ENCODE results near the gene URAD. TPM values are rescaled to one million over a fixed set of nuclear protein-coding genes. Genes with fewer than 3 reads are reported as not detected.
A peak's percentile ranks its signal among the peaks of the same experiment; 100 is the strongest.
"Not testable (repeated sequence)": the region's sequence is repeated elsewhere in the genome, so short reads cannot be mapped to it uniquely, and the experiment has no call there.

The URAD gene
- total RNA-seq (2014; rRNA removed; shearing (Covaris generic)): not detected in 2 replicates

GRCh38 chr13:27988520-27988919 lies at the start of gene URAD:
URAD (minus strand) TSS chr13:27988693; CDS start chr13:27988637, 56 bp downstream.
- DNase-seq (ENCODE audit: low read depth): no peak

- peak; percentile 43 for DNase-seq (ENCODE audit: low read depth)
These were observed 48.9 kb upstream of the URAD start for GRCh38 chr13:28037399-28037798.

GRCh38 chr13:28035146-28035782 lies 46.8 kb upstream of the URAD start:
- DNase-seq (ENCODE audit: low read depth): no peak

GRCh38 chr13:28033894-28034655 lies 45.6 kb upstream of the URAD start:
- no peak for DNase-seq (ENCODE audit: low read depth)

- DNase-seq (ENCODE audit: low read depth): not testable (repeated sequence)
These were observed 43.9 kb upstream of the URAD start for GRCh38 chr13:28032438-28032837.

GRCh38 chr13:28031896-28032288 lies 43.4 kb upstream of the URAD start:
- no peak for DNase-seq (ENCODE audit: low read depth)

GRCh38 chr13:28031220-28031895 lies 42.9 kb upstream of the URAD start:
- DNase-seq (ENCODE audit: low read depth): no peak

- no peak for DNase-seq (ENCODE audit: low read depth)
These were observed 39.3 kb upstream of the URAD start for GRCh38 chr13:28027607-28028364.

GRCh38 chr13:28027071-28027470 lies 38.6 kb upstream of the URAD start:
- DNase-seq (ENCODE audit: low read depth): no peak

- no peak for DNase-seq (ENCODE audit: low read depth)
These were observed 38.0 kb upstream of the URAD start for GRCh38 chr13:28026508-28026907.

GRCh38 chr13:28022848-28023518 lies 34.5 kb upstream of the URAD start:
- DNase-seq (ENCODE audit: low read depth): no peak

GRCh38 chr13:28014301-28014700 lies 25.8 kb upstream of the URAD start:
- DNase-seq (ENCODE audit: low read depth): no peak

- no peak for DNase-seq (ENCODE audit: low read depth)
These were observed 25.0 kb upstream of the URAD start for GRCh38 chr13:28013482-28013881.

GRCh38 chr13:28012896-28013295 lies 24.4 kb upstream of the URAD start:
- no peak for DNase-seq (ENCODE audit: low read depth)

- no peak for DNase-seq (ENCODE audit: low read depth)
These were observed 23.9 kb upstream of the URAD start for GRCh38 chr13:28012383-28012782.

GRCh38 chr13:28010046-28010445 lies 21.6 kb upstream of the URAD start:
- no peak for DNase-seq (ENCODE audit: low read depth)

- DNase-seq (ENCODE audit: low read depth): not testable (repeated sequence)
These were observed 16.5 kb upstream of the URAD start for GRCh38 chr13:28005016-28005415.

- no peak for DNase-seq (ENCODE audit: low read depth)
These were observed 14.6 kb upstream of the URAD start for GRCh38 chr13:28002886-28003698.

- no peak for DNase-seq (ENCODE audit: low read depth)
These were observed 13.5 kb upstream of the URAD start for GRCh38 chr13:28001837-28002473.

GRCh38 chr13:28001049-28001448 lies 12.6 kb upstream of the URAD start:
- no peak for DNase-seq (ENCODE audit: low read depth)
